Calu3 (cell line): Measurements from ENCODE around the gene CLCN3. TPM values are rescaled to one million over a fixed set of nuclear protein-coding genes. Genes with fewer than 3 reads are reported as not detected.

Experiments
- BruUV-seq: library from RNA; stranded (reverse); fragments of 400-500 nt; replicated peaks from 2 replicates; lab custom pipeline; 2021; lab: Mats Ljungman, UMichigan
- CTCF ChIA-PET: fragments of 300-600 bp; sonication (Branson Sonifier 250); formaldehyde crosslinking; loops from one replicate; lab custom pipeline; 2022; ENCODE audit warnings: antibody characterized with exemption; lab: Charles Lee
- DNase-seq: peaks from one replicate; pipeline ENCODE4 v3.0.0; 2022
- H3K27ac Mint-ChIP-seq: one replicate; pipeline ENCODE4 v1.8.0; 2022; ENCODE audit warnings: mixed read lengths; ENCODE audit not compliant: unreplicated experiment
- H3K27me3 Mint-ChIP-seq: one replicate; pipeline ENCODE4 v1.8.0; 2022; ENCODE audit warnings: mixed read lengths; ENCODE audit not compliant: unreplicated experiment
- H3K36me3 Mint-ChIP-seq: one replicate; pipeline ENCODE4 v1.8.0; 2022; ENCODE audit warnings: mild to moderate bottlenecking, moderate library complexity, mixed read lengths; ENCODE audit not compliant: insufficient read depth, unreplicated experiment
- H3K4me1 Mint-ChIP-seq: one replicate; pipeline ENCODE4 v1.8.0; 2022; ENCODE audit warnings: mild to moderate bottlenecking, low read depth, mixed read lengths; ENCODE audit not compliant: unreplicated experiment
- H3K4me3 Mint-ChIP-seq: one replicate; pipeline ENCODE4 v1.8.0; 2022; ENCODE audit warnings: mild to moderate bottlenecking, low read depth, moderate library complexity, mixed read lengths; ENCODE audit not compliant: unreplicated experiment
- H3K9me3 Mint-ChIP-seq: one replicate; pipeline ENCODE4 v1.8.0; 2022; ENCODE audit warnings: low read depth, mixed read lengths; ENCODE audit not compliant: unreplicated experiment
- intact Hi-C: fragments of 100-400 bp; cut with micrococcal nuclease; formaldehyde crosslinking; loops from one replicate; pipeline ENCODE4 v1.10.0; 2022; ENCODE audit not compliant: unreplicated experiment
- total RNA-seq: library from RNA; stranded (reverse); gene quantifications from 2 replicates; pipeline ENCODE4 v1.2.3, GENCODE V29; 2022
- TF ChIP-seq, protein P1 (sequence below): fragments of 200-600 bp; IDR thresholded peaks from one replicate; pipeline ENCODE4 v1.8.0; 2022; ENCODE audit warnings: antibody characterized with exemption; ENCODE audit not compliant: unreplicated experiment

Gene CLCN3
- total RNA-seq, 1 experiment from 2014 or later = 57.8 TPM

DNA sequence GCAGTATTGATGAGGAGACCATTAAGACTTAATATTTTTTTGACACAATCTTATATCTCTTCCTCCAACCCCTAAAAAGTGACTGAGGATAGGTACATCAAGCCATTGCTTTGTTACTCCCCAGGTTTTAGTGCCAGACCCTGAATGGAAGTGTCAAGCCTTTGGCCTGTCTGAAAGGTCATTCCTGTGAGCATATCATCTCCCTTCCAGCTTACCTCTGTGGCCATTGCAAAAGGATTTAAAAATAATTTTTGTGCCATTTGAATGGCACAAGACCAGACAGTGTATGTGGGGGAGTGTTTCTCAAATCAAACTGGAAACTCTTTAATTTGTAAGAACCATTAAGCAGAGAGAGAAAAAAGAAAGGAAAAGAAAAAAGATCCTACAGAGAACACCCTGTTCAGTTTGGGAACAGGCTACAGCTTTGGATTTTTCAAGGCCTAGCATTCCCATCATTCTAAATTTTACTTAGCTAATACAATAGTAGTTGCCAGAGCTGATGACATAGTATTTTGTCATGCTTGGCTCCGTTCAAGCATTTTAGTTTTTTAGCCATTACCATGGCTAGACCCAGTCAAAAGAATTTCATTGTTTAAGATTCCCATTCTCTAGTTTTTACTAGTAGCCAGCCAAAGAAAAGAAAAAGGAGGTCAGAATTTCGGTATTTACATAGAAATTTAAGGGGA lies 87.7 kb downstream of the CLCN3 start:
- intact Hi-C loops = no loop called here
- BruUV-seq = no TSS peak

DNA sequence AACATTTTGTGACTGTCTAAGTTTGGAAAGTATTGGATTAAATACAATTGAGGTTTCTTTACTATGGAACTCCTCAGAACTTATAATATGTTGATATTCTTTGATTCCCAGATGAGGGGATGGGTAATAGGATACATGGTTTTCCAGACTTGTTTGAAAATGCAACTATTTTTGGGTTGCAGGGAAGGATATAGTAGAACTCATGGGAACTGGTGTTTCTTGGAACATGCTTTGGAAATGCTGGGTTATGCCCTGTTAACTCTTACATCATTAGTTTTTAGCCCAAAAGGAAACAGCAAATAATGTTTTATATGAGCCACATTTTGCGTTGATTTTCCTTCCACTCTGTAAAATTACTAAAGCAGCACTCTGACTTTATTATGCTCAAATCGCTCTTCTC lies 95.4 kb downstream of the CLCN3 start:
- H3K27ac Mint-ChIP-seq = no peak overlapping the region
- TF ChIP-seq, protein P1, sequence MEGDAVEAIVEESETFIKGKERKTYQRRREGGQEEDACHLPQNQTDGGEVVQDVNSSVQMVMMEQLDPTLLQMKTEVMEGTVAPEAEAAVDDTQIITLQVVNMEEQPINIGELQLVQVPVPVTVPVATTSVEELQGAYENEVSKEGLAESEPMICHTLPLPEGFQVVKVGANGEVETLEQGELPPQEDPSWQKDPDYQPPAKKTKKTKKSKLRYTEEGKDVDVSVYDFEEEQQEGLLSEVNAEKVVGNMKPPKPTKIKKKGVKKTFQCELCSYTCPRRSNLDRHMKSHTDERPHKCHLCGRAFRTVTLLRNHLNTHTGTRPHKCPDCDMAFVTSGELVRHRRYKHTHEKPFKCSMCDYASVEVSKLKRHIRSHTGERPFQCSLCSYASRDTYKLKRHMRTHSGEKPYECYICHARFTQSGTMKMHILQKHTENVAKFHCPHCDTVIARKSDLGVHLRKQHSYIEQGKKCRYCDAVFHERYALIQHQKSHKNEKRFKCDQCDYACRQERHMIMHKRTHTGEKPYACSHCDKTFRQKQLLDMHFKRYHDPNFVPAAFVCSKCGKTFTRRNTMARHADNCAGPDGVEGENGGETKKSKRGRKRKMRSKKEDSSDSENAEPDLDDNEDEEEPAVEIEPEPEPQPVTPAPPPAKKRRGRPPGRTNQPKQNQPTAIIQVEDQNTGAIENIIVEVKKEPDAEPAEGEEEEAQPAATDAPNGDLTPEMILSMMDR = no peak
- H3K27me3 Mint-ChIP-seq = no peaks in the 10 kb centered on the region
- H3K4me1 Mint-ChIP-seq = no peaks in the 10 kb centered on the region
- H3K9me3 Mint-ChIP-seq = no peaks in the 10 kb centered on the region
- DNase-seq = no peak
- intact Hi-C loops = no loop called here
- H3K36me3 Mint-ChIP-seq = peaks cover 21% of the 10 kb centered on the region
- no peak overlapping the region for H3K4me3 Mint-ChIP-seq
- CTCF ChIA-PET = no interaction called here
- no TSS peak for BruUV-seq

More for the DNA sequence above, 87.7 kb downstream of the CLCN3 start:
- no peak for DNase-seq
- Mint-ChIP-seq H3K4me1 (no peaks in the 10 kb centered on the region), H3K36me3 (peaks cover 17% of the 10 kb centered on the region), H3K4me3 (no peak overlapping the region), H3K9me3 (no peaks in the 10 kb centered on the region), H3K27me3 (no peaks in the 10 kb centered on the region), H3K27ac (no peak overlapping the region)
- TF ChIP-seq, protein P1 = no peak
- CTCF ChIA-PET = no interaction called here

DNA sequence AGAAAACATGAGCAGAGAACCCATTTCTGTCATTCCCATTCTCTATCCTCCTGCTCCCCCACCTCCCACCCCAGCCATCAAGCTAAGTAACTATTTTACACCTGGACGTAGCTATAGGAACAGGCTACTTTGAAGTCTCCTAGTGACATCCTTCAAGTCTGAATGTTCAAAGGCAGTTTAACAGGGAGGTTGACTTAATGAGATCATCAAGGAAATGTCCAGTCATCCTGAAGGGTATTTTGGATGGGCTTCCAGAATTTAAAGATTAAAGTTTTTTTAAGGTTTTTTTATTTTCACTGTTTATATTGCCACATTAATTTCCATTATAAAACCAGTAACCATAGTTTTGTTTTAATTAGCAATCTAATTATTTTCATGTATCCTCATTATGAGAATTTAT lies 96.3 kb downstream of the CLCN3 start:
- TF ChIP-seq, protein P1 = no peak
- BruUV-seq = no TSS peak
- peaks cover 16% of the 10 kb centered on the region for H3K36me3 Mint-ChIP-seq
- H3K4me1 Mint-ChIP-seq = no peaks in the 10 kb centered on the region
- H3K4me3 Mint-ChIP-seq = no peak overlapping the region
- no peaks in the 10 kb centered on the region for H3K9me3 Mint-ChIP-seq
- no peaks in the 10 kb centered on the region for H3K27me3 Mint-ChIP-seq
- CTCF ChIA-PET = no interaction called here
- H3K27ac Mint-ChIP-seq = no peak overlapping the region
- DNase-seq = no peak
- intact Hi-C loops = no loop called here

DNA sequence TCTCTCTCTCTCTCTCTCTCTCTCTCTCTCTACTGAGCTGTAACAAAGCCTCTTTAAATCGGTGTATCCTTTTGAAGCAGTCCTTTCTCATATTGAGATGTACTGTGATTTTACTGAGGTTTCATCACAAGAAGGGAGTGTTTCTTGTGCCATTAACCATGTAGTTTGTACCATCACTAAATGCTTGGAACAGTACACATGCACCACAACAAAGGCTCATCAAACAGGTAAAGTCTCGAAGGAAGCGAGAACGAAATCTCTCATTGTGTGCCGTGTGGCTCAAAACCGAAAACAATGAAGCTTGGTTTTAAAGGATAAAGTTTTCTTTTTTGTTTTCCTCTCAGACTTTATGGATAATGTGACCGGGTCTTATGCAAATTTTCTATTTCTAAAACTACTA lies 100.2 kb downstream of the CLCN3 start:
- Mint-ChIP-seq H3K27ac (no peak overlapping the region), H3K27me3 (no peaks in the 10 kb centered on the region), H3K36me3 (peaks cover 6% of the 10 kb centered on the region), H3K4me1 (no peaks in the 10 kb centered on the region), H3K9me3 (no peaks in the 10 kb centered on the region), H3K4me3 (no peak overlapping the region)
- intact Hi-C loops = loop anchor here (10.0 kb wide), 1 partner anchor 106 kb away; the partner anchor contains the start of gene NEK1
- CTCF ChIA-PET = no interaction called here
- TF ChIP-seq, protein P1 = no peak
- DNase-seq = no peak
- BruUV-seq = no TSS peak
